GM12872 (cell line): ENCODE results near the gene KIF16B.

Experiments
- TF ChIP-seq, protein P1 (sequence below): IDR thresholded peaks from 3 replicates; pipeline ENCODE4 v1.5.1; 2011; ENCODE audit warnings: low read depth, mild to moderate bottlenecking, low read length, moderate library complexity; ENCODE audit not compliant: insufficient read depth

The KIF16B gene

DNA sequence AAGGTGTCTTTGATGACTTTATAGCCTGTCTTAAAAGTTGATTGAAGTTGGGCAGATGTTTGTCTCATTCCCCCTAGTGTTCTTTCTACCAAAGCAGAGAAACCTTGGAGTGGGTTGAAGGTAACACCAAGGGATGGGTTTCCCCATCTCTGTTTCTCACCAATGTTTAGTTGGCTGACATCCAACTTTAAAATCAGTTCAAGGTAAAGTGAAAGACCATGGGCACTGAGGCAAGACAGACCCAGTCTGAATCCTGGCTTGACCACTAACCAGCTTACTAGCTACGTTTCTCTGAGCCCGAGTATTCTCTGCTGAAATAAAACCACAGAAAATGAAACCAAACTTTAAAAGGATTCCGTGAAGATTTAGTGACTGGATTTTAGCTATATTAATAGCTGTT, 258.9 kb downstream of the KIF16B start:
- TF ChIP-seq, protein P1, sequence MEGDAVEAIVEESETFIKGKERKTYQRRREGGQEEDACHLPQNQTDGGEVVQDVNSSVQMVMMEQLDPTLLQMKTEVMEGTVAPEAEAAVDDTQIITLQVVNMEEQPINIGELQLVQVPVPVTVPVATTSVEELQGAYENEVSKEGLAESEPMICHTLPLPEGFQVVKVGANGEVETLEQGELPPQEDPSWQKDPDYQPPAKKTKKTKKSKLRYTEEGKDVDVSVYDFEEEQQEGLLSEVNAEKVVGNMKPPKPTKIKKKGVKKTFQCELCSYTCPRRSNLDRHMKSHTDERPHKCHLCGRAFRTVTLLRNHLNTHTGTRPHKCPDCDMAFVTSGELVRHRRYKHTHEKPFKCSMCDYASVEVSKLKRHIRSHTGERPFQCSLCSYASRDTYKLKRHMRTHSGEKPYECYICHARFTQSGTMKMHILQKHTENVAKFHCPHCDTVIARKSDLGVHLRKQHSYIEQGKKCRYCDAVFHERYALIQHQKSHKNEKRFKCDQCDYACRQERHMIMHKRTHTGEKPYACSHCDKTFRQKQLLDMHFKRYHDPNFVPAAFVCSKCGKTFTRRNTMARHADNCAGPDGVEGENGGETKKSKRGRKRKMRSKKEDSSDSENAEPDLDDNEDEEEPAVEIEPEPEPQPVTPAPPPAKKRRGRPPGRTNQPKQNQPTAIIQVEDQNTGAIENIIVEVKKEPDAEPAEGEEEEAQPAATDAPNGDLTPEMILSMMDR, result no peak

DNA sequence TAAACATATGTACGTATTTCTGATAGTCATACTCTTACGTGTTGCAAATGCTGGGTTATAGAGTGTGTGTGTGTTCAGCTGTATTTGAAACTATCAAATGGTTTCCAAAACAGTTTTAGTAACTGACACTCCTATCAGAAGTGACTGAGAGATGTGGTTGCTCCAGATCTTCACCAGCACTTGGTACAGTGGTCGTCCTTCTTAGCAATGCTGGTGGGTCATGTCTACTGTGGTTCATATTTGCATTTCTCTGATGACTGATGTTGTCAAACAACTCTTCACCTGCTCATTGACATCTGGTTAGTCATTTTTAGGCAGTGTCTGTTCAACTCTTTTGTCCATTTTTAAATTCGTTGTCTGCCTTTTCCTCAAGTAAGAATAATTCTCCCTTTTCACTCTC, 259.3 kb downstream of the KIF16B start:
- TF ChIP-seq, protein P1, result no peak

DNA sequence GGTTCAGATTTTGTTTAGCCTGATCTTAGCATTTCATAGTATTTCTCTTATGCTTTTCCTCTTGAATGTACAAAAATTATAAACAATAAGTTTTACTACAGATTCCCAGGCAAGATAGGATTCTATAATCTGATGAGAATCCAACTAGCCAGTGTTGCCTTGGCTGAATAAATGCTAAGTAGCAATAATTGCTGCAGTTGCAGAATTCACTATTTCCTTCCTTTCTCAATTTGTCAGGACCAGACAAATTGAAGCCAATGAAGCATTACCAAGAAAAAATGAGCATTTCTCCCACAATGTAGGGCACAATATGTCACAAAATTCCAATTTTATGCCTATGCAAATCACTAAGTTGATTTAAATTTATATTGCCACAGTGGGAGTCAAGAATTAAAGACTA, 260.2 kb downstream of the KIF16B start:
- TF ChIP-seq, protein P1, result no peak

DNA sequence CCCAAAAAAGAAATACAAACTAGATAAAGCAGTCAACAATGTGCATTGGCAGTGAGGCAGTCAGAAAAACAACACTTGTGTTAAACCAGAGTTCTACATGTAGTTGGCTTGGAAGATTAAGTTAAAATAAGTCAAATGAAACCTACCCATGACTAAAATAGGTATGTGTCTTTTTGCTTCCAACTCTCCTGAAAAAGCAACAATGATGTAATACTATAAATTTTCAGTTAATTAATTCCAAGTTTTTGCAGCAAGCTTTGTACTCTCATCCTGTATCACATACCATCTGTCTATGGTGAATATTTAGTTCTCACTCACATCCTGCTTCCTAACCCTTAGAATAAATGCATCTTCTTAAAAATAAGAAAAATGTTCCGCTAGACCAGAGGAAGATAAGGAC, 261.5 kb downstream of the KIF16B start:
- TF ChIP-seq, protein P1, result no peak

DNA sequence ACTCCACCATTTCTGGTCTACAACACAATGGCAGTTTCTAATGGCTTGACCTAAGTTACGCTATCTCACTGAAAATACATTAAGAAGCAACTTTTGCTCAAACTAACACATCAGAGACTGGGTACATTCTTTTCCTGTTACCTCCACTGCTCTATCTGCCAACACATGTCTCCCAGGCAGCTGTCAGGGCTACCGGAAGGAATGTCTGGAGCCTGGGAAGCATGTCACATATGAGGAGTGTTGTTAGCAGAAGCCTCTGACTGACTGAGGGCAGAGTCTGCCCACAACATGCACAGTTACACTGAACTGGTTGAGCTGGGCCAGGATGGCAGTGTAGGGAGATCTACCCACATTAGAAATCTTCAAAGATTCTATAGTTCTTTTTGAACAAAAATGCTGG, 264.5 kb downstream of the KIF16B start:
- TF ChIP-seq, protein P1, result no peak

DNA sequence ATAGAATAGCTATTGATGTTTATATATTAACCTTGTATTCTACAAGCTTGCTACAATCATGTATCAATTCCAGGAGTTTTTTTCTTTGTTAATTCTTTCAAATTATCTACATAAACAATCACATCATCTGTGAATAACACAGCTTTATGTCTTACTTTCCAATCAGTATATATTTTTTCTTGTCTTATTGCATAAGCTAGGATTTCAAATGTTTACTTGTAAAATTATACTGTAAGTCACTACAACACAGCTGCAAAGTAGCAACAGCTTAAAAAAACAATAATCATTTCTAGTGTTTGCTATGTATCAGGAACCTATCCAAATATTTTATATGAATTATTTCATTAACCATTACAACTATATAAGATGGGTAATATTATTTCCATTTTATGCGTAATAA, 270.4 kb downstream of the KIF16B start:
- TF ChIP-seq, protein P1, result no peak

DNA sequence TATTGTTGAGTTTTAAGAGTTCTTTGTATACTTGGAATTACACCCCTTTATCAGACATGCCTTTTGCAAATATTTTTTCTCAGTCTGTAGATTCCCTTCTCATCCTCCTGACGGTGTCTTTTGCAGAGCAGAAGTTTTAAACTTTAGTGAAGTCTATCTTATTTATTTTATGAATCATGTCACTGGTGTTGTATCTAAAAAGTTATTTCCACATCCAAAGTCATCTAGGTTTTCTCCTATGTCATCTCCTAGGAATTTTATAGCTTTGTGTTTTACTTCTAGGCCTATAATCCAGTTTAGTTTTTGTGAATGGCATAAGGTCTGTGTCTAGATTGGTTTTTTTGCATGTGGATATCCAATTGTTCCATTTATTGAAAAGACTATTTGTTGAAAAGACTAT, 271.3 kb downstream of the KIF16B start:
- TF ChIP-seq, protein P1, result no peak

DNA sequence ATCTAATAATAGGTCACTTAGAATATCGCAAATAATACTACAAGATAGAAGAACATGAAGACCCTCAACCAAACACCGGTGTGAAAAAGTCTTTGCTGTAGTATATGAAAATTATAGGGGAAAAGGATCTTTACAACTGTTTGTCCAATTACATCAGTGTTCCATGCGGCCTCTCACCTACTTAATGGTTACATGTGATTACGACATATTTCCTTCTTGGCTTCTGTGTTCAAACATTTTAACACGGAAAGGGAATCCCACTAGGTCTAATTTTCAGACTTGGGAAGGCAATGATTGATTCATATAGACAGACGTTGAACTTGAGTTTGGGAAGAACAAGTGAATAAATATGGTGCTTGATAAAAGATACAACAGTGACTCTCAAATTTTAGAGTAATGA, 273.4 kb downstream of the KIF16B start:
- TF ChIP-seq, protein P1, result no peak
